Bronchial smooth muscle cell (primary cell): Measurements from ENCODE around the gene TMED9. TPM values are rescaled to one million over a fixed set of nuclear protein-coding genes. Genes with fewer than 3 reads are reported as not detected.

Experiments
- total RNA-seq: library from RNA; depleted of rRNA; stranded (reverse); fragments of >200 nt; gene quantifications from 2 replicates; pipeline ENCODE4 v1.2.1, GENCODE V29; 2014

The TMED9 gene
- 106 and 152 TPM in 2 replicates for total RNA-seq

GRCh38 chr5:177592010-177592834 is at the start of gene TMED9:
Gene TMED9 (plus strand): TSS chr5:177592203. CDS start chr5:177592215, 12 bp downstream.

GRCh38 chr5:177554474-177555111 is 37.4 kb upstream of the TMED9 start, which contains the start of gene FAM193B:
Gene FAM193B (minus strand): TSS chr5:177554563. CDS start chr5:177554458, 105 bp downstream.

GRCh38 chr5:177599731-177600507 is 7.9 kb downstream of the TMED9 start, which contains the start of gene B4GALT7:
Gene B4GALT7 (plus strand): TSS chr5:177600132. CDS start chr5:177600211, 79 bp downstream.

Other genes starting within 250 kb of the TMED9 start
- 482 and 604 TPM in 2 replicates for gene LMAN2, start 240.5 kb upstream of the TMED9 start, total RNA-seq
- 3.4 and 6.3 TPM in 2 replicates for gene RGS14, start 234.3 kb upstream of the TMED9 start, total RNA-seq
- under 0.01 TPM in 1 of 2 replicates, not detected in the other for gene SLC34A1, start 207.8 kb upstream of the TMED9 start, total RNA-seq
- gene PFN3, start 191.5 kb upstream of the TMED9 start, total RNA-seq: not detected in 2 replicates
- 0.34 and 0.63 TPM in 2 replicates for gene F12, start 182.6 kb upstream of the TMED9 start, total RNA-seq
- gene GRK6, start 165.5 kb upstream of the TMED9 start, total RNA-seq: 13.6 and 15.5 TPM in 2 replicates
- 1.4 and 1.6 TPM in 2 replicates for gene PRR7, start 145.4 kb upstream of the TMED9 start, total RNA-seq
- gene DBN1, start 118.6 kb upstream of the TMED9 start, total RNA-seq: 156 and 251 TPM in 2 replicates
- 45.0 and 63.5 TPM in 2 replicates for gene PDLIM7, start 94.6 kb upstream of the TMED9 start, total RNA-seq
- 1.1 TPM in 2 replicates for gene DOK3, start 82.4 kb upstream of the TMED9 start, total RNA-seq
- gene DDX41, start 75.2 kb upstream of the TMED9 start, total RNA-seq: 99.5 and 158 TPM in 2 replicates
- gene FAM193B, start 37.6 kb upstream of the TMED9 start, total RNA-seq: 18.0 and 18.6 TPM in 2 replicates
- 25.2 and 30.6 TPM in 2 replicates for gene B4GALT7, start 7.9 kb downstream of the TMED9 start, total RNA-seq
- not detected in 2 replicates for gene FAM153A, start 190.7 kb downstream of the TMED9 start, total RNA-seq